Stimulated activated CD8-positive, alpha-beta memory T cell treated with anti-CD3 and anti-CD28 coated beads, Interleukin-15, amount 100 ng/mL, for 1 hour (primary cell): ENCODE data around the gene DNAJC17.

ENCODE experiments used
- DNase-seq: peaks from one replicate; pipeline ENCODE4 v3.0.0-alpha.2; 2020; ENCODE audit warnings: low read depth

DNAJC17 gene

GRCh38 chr15:40737048-40737447 lies 70.2 kb downstream of the DNAJC17 start:
- no peak for DNase-seq

- DNase-seq = no peak
These were observed 70.7 kb downstream of the DNAJC17 start for GRCh38 chr15:40736575-40736974.

DNA sequence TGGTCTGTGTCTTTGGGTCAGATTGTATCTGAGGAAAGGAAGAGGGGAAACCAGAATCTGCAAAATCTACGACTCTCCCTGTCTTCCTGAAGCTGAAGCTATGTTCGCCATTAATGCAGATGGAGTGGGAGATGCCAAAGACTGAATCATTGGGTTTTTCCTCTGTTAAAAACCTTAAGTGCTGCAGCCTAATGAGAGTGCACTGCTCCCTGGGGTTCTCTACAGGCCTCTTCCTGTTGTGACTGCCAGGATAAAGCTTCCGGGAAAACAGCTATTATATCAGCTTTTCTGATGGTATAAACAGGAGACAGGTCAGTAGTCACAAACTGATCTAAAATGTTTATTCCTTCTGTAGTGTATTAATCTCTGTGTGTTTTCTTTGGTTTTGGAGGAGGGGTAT lies 76.2 kb downstream of the DNAJC17 start:
- DNase-seq = no peak

DNA sequence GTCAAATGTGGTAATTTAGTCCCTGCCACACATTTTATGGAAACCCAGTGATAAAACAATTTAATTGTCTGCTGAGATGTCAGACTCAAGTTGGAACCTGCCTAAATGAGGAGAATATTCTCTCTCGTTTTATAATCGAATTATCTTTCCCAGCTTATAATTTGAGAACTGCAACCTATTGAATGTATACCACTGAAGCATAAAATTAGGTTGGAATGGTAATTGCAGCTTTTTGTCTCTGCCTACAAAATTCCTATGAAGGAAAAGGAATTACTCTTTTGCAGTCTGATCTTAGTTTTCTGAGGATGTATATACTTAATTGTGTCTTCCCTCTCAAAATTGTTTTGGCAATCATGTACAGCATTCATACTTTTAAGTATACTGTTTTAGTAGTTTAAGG lies 83.4 kb downstream of the DNAJC17 start:
- DNase-seq = no peak

GRCh38 chr15:40722934-40723333 lies 84.3 kb downstream of the DNAJC17 start:
- no peak for DNase-seq

DNA sequence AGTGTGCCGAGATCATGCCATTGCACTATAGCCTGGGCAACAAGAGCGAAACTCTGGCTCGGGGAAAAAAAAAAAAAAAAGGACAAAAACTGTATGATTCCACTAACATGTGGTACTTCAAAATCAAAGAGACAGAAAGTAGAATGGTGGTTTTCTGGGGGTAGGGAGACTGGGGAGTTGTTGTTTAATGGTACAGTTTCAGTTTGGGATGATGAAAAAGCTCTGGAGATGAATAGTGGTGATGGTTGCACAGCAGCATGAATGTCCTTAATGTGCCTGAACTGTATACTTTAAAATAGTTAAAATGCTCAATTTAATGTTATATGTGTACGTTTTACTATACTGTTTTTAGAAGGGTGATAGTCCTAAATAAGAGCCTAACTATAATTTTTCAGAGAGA lies 84.9 kb downstream of the DNAJC17 start:
- no peak for DNase-seq

DNA sequence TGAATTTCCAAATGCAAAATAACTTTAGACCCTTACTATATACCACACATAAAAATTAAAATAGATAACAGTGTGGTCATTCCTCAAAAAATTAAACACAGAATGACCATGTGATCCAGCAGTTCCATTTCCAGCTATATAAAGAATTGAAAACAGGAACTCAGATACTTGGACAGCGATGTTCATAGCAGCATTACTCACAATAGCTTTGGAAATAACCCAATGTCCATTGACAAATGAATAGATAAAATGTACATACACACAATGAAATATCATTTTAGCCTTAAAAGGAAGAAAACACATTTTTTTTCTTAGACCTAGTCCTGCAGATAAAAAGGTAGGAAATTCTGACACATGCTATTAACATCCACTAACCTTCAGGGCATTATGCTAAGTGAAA lies 85.6 kb downstream of the DNAJC17 start:
- no peak for DNase-seq

DNA sequence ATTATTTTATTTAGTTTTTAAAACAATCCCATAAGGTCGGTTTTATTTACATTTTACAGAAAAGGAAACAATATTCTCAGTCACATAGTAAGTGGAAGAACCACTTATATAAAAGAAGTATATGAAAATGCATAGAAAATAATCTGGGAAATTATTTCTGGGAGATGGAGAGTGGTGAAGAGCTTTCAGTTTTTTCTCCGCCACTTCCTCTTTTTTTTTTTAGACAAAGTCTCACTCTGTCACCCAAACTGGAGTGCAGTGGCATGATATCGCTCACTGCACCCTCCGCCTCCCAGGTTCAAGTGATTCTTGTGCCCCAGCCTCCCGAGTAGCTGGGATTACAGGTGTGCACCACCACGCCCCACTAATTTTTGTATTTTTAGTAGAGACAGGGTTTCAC lies 91.1 kb downstream of the DNAJC17 start:
- no peak for DNase-seq
